Measurements from ENCODE around the gene RNF169.

- TF ChIP-seq POLR2AphosphoS5 (IDR thresholded peaks at IDR 0.05) (no peak), POLR2A (IDR thresholded peaks at IDR 0.05) (no peak), EP300 (IDR thresholded peaks at IDR 0.05) (no peak)
- TF ChIP-seq, protein P1, sequence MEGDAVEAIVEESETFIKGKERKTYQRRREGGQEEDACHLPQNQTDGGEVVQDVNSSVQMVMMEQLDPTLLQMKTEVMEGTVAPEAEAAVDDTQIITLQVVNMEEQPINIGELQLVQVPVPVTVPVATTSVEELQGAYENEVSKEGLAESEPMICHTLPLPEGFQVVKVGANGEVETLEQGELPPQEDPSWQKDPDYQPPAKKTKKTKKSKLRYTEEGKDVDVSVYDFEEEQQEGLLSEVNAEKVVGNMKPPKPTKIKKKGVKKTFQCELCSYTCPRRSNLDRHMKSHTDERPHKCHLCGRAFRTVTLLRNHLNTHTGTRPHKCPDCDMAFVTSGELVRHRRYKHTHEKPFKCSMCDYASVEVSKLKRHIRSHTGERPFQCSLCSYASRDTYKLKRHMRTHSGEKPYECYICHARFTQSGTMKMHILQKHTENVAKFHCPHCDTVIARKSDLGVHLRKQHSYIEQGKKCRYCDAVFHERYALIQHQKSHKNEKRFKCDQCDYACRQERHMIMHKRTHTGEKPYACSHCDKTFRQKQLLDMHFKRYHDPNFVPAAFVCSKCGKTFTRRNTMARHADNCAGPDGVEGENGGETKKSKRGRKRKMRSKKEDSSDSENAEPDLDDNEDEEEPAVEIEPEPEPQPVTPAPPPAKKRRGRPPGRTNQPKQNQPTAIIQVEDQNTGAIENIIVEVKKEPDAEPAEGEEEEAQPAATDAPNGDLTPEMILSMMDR (IDR thresholded peaks at IDR 0.05): no peak
Observed at GRCh38 chr11:74773476-74773875, 24.8 kb downstream of the RNF169 start.
